Ectodermal cell (in vitro differentiated cells): ENCODE results near the gene ITFG1.

Source experiments
- H3K27ac ChIP-seq: 2 replicates; pipeline ENCODE4 v1.7.0; 2013; ENCODE audit warnings: mild to moderate bottlenecking, low read depth, low read length; ENCODE audit not compliant: insufficient read depth, poor library complexity, severe bottlenecking
- H3K27me3 ChIP-seq: 2 replicates; pipeline ENCODE4 v1.7.0; 2013; ENCODE audit warnings: mild to moderate bottlenecking, low read length; ENCODE audit not compliant: insufficient read depth, control insufficient read depth, poor library complexity, severe bottlenecking
- H3K36me3 ChIP-seq: one replicate; pipeline ENCODE4 v1.7.0; 2013; ENCODE audit warnings: low read length; ENCODE audit not compliant: control insufficient read depth, insufficient read depth
- H3K4me1 ChIP-seq: one replicate; pipeline ENCODE4 v1.7.0; 2013; ENCODE audit warnings: low read length; ENCODE audit not compliant: control insufficient read depth, insufficient read depth
- H3K4me3 ChIP-seq: 2 replicates; pipeline ENCODE4 v1.7.0; 2013; ENCODE audit warnings: low read depth, low read length, control low read depth; ENCODE audit not compliant: insufficient read depth
- H3K9me3 ChIP-seq: 2 replicates; pipeline ENCODE4 v1.7.0; 2013; ENCODE audit warnings: mild to moderate bottlenecking, low read length, moderate library complexity; ENCODE audit not compliant: control insufficient read depth
- WGBS, 2 experiments: methylation state at CpG; one replicate each; pipeline ENCODE4 v1.1.7; 2013; ENCODE audit warnings: missing lambda C conversion rate in 2 of 2; 5-methylcytosine and 5-hydroxymethylcytosine counted together

Gene ITFG1

DNA sequence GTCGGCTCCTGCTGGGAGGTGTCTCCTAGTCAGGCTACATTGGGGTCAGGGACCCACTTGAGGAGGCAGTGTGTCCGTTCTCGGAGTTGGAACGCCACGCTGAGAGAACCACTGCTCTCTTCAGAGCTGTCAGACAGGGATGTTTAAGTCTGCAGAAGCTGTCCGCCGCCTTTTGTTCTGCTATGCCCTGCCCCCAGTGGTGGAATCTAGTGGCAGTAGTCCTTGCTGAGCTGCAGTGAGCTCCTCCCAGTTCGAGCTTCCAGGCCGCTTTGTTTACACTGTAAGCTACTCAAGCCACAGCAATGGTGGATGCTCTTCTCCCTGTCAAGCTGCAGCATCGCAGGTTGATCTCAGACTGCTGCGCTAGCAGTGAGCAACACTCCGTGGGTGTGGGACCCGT is 36.0 kb downstream of the ITFG1 start:
- H3K27ac ChIP-seq: no peak overlapping the region
- H3K4me3 ChIP-seq: no peak overlapping the region
- no peaks in the 10 kb centered on the region for H3K36me3 ChIP-seq
- H3K9me3 ChIP-seq: no peaks in the 10 kb centered on the region
- no peaks in the 10 kb centered on the region for H3K27me3 ChIP-seq
- peaks cover 6% of the 10 kb centered on the region for H3K4me1 ChIP-seq
- WGBS, 2 experiments: 84 to 85% methylated on average over 13 of the region's 13 CpGs

DNA sequence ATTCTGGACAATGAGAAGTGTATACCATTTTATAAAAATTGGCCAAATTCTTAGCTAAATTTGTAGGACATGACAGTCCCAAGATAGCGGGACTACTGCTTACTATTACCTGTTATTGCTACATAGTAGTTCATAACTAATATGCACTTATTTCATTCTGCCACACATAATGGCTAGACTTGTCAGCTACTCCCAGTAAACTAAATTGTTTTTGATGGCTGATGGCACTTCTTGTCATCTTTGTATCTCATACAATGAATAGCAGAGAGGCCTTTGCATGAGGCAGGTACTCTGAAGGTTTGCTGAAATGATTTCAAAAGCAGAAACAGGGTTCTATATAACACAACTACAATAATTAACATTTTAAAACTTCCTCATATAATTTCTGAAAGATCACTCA is 44.0 kb downstream of the ITFG1 start:
- Histone ChIP-seq H3K27ac (no peak overlapping the region), H3K36me3 (no peaks in the 10 kb centered on the region), H3K27me3 (no peaks in the 10 kb centered on the region), H3K4me1 (no peaks in the 10 kb centered on the region), H3K4me3 (no peak overlapping the region), H3K9me3 (no peaks in the 10 kb centered on the region)
- 88 to 100% methylated on average over 1 of the region's 1 CpG for WGBS, 2 experiments

DNA sequence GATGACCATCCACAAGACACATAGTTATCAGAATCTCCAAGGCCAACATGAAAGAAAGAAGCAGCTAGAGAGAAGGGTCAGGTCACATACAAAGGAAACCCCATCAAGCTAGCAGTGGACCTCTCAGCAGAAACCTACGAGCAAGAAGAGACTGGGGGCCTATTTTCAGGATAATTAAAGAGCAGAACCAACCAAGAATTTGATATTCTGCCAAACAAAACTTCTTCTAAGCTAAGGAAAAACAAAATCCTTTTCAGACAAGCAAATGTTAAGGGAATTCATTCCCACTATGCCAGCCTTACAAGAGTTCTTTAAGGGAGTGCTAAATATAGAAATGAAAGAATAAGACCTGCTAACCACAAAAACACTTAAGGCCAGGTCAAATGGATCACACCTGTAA is 47.8 kb downstream of the ITFG1 start:
- Histone ChIP-seq H3K9me3 (no peaks in the 10 kb centered on the region), H3K4me3 (no peak overlapping the region), H3K4me1 (no peaks in the 10 kb centered on the region), H3K27ac (no peak overlapping the region), H3K36me3 (no peaks in the 10 kb centered on the region), H3K27me3 (no peaks in the 10 kb centered on the region)
- 89 to 92% methylated on average over 1 of the region's 1 CpG for WGBS, 2 experiments

DNA sequence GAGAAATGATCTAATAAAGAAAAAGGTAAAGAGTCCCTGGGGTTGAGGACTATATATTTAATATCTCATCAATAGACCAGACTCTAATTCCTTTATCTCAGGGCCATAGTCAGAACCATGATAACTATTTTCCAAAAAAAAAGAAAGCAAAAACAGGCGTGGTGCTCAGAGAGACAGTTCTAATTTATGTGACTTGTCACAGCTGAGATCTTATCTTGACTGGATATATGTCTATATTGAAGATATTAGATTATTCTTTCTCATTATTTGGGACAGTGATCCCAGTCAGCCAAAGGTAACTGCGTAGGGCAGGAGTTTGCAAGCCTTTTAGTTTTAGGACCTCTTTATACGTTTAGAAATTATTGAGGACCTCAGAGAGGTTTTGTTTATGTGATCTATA is 52.4 kb downstream of the ITFG1 start:
- no peaks in the 10 kb centered on the region for H3K36me3 ChIP-seq
- no peaks in the 10 kb centered on the region for H3K4me1 ChIP-seq
- 92 to 97% methylated on average over 2 to 3 of the region's 3 CpGs for WGBS, 2 experiments
- H3K27me3 ChIP-seq: no peaks in the 10 kb centered on the region
- no peak overlapping the region for H3K4me3 ChIP-seq
- H3K9me3 ChIP-seq: no peaks in the 10 kb centered on the region
- H3K27ac ChIP-seq: no peak overlapping the region

DNA sequence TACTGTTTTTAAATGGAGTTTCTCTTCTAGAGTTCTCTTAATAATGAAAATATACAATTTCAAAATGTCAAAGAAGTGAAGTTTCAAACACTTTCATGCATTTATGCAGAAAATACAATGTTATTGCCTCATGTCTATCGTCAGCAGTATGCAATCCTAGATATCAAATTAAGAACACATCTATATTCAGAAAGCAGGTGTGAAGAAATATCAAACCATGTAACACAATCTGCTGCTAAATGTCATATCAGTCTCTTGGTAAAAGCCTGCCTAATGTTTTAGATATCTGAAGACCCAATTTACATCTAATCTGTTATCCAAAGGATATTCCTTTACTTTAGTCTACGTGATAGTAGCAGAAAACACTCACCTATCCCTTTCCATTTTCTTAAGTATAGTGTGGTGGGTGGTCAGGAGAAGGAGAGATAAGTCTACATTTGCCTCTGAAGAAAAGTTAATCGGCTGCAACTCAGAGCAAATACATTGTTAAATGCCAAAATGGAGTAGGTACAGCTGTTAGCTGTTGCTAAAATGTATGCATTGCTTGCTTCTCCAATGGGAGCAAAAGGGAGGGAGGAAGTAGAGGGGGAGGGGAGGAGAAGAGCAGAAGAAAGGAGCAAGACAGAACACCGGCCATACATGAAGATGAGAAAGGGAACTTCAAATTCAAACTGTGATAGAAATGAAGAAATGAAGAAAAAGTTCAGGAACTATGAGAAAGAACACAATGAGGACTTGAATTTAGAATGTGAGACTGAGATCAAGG is 64.9 kb downstream of the ITFG1 start:
- Histone ChIP-seq H3K9me3 (no peaks in the 10 kb centered on the region), H3K36me3 (no peaks in the 10 kb centered on the region), H3K27ac (no peak overlapping the region), H3K27me3 (no peaks in the 10 kb centered on the region), H3K4me3 (no peak overlapping the region), H3K4me1 (no peaks in the 10 kb centered on the region)
- 87 to 90% methylated on average over 3 of the region's 4 CpGs for whole genome bisulfite sequencing, 2 experiments

DNA sequence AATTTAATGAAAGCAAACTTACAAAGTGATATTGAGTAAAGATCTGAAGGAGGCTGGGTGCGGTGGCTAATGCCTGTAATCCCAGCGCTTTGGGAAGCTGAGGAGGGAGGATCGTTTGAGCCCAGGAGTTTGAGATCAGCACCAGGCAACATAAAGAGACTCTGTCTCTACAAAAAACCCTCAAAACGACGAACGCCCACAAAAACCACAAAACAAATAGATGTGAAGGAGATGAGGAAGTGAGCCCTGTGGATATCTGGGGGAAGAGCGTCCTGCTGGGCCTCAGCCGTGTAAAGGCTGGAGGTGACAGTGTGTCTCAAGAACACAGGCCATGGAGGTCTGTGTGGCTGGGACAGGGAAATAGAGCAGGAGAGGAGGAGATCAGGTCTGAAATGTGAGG is 68.8 kb downstream of the ITFG1 start:
- H3K4me1 ChIP-seq: no peaks in the 10 kb centered on the region
- H3K27me3 ChIP-seq: no peaks in the 10 kb centered on the region
- no peak overlapping the region for H3K27ac ChIP-seq
- 69 to 82% methylated on average over 8 of the region's 8 CpGs for WGBS, 2 experiments
- H3K4me3 ChIP-seq: no peak overlapping the region
- H3K9me3 ChIP-seq: no peaks in the 10 kb centered on the region
- no peaks in the 10 kb centered on the region for H3K36me3 ChIP-seq

DNA sequence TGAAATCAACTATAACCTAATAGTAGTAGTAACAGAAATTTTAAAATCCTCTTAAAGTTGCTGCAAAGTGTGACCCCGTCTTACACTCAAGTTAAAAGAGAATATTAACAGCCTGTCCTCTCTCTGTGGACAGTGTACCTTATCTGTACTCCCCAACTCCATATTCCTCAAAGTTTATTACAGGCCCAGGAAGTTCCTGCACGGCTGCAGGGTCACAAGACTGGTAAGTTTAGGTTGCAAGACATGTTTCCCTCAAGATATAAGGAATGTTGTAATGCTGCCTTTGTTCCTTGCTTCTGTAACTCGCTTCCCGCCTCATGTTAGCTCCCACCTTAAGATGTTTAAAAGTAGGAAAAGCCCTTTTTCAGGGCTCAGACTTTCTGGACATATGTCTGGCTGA is 72.2 kb downstream of the ITFG1 start:
- no peaks in the 10 kb centered on the region for H3K27me3 ChIP-seq
- no peaks in the 10 kb centered on the region for H3K9me3 ChIP-seq
- H3K4me3 ChIP-seq: no peak overlapping the region
- H3K36me3 ChIP-seq: no peaks in the 10 kb centered on the region
- H3K27ac ChIP-seq: no peak overlapping the region
- H3K4me1 ChIP-seq: peaks cover 8% of the 10 kb centered on the region
- WGBS, 2 experiments: 89% methylated on average over 4 of the region's 4 CpGs

DNA sequence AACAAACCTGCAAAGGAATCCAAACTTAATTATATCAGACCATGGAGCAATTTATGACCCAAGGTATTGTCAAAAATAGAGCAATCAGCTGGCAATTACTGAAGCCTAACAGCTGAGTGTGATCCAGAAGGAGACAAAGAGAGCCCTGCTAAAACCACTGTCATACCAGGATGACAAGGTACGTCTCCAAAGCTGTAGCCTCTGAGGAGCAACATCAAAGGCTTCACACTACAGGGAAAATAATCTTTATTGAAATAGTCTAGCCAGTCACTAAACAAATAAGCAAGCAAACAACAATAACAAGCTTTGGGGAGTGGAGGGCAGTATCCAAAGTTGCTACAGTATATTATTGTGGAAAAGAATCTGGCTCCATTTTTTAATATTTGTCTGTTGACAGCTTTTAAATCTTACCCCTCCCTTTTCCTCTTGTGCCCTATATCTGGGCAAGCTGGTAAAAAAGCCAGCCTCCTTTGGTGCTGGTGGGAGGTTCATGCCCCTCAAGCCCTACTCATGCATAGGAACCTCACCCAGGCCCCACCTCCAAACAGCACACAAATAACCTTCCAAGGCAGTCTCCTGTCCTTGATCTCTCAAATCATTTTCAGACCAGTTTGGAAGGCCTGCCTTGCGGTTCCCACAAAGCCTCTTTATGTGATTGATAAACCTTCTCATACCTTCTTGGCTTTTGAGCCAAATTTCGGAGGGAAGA is 73.7 kb downstream of the ITFG1 start:
- peaks cover 8% of the 10 kb centered on the region for H3K4me1 ChIP-seq
- H3K4me3 ChIP-seq: no peak overlapping the region
- H3K27me3 ChIP-seq: no peaks in the 10 kb centered on the region
- no peaks in the 10 kb centered on the region for H3K9me3 ChIP-seq
- WGBS, 2 experiments: 87 to 92% methylated on average over 3 of the region's 3 CpGs
- no peaks in the 10 kb centered on the region for H3K36me3 ChIP-seq
- no peak overlapping the region for H3K27ac ChIP-seq

DNA sequence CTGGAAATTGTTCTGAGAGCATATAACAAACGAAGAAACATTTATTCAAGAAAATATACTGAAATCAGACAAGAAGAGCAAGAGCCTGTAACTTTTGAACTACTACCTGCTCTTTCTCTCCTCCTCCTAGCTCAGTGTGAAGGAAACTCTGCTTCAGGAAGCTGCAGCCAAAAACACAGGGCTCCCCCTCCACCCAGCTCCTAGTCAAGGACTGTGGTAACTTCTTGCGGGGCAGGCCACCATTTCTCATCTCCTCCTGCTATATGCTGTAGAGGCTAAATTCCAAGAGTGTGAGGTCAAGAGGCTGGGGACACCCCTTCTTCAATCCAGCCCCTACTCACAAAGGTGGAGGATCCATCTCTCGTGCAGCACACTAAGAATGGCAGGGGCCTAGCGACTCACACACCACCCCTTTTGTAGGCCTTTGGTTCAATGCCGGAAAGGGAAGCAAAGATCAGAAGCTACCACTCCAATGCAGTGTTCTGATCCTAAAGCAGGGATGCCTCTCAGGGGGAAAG is 74.6 kb downstream of the ITFG1 start:
- H3K27ac ChIP-seq: no peak overlapping the region
- no peaks in the 10 kb centered on the region for H3K9me3 ChIP-seq
- WGBS, 2 experiments: 85 to 91% methylated on average over 5 of the region's 5 CpGs
- no peaks in the 10 kb centered on the region for H3K36me3 ChIP-seq
- no peaks in the 10 kb centered on the region for H3K27me3 ChIP-seq
- H3K4me3 ChIP-seq: no peak overlapping the region
- peaks cover 8% of the 10 kb centered on the region for H3K4me1 ChIP-seq

DNA sequence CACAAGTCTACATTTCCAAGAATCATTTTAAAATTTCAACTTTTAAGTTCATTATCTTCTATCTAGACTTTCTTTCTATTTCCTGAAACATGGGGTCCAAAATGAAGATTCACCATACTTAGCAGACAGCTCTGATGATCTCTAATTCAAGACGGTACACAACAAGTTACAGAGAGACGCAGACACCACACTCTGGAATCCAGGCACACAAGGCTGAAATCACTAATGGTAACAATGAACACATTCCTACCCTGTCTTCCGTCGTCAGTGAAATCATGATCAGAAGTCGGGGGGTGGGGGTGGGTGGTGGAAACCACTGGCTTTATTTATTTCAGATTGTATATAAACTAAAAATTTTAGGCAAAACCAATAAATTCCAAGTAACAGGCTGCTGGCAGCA is 78.5 kb downstream of the ITFG1 start:
- Histone ChIP-seq H3K4me1 (peaks cover 8% of the 10 kb centered on the region), H3K27me3 (no peaks in the 10 kb centered on the region), H3K27ac (no peak overlapping the region), H3K36me3 (no peaks in the 10 kb centered on the region), H3K4me3 (no peak overlapping the region), H3K9me3 (no peaks in the 10 kb centered on the region)
- 91 to 94% methylated on average over 2 of the region's 5 CpGs for WGBS, 2 experiments
